GM18951 (cell line): ENCODE measurements around the gene CD151.

Experiments
- POLR2A ChIP-seq: IDR thresholded peaks from 4 replicates; pipeline ENCODE4 v1.6.1; 2011; ENCODE audit warnings: mild to moderate bottlenecking; ENCODE audit not compliant: insufficient read length, insufficient read depth; ENCODE audit errors: extremely low read depth
- in situ Hi-C: fragments of 300-500 bp; cut with MboI; formaldehyde crosslinking; loops from one replicate; pipeline ENCODE4 v1.12.0; 2022; ENCODE audit warnings: low sequenced_read_pairs, mixed read lengths, inconsistent platforms; ENCODE audit not compliant: unreplicated experiment

The CD151 gene

GRCh38 chr11:833849-834311 is 1.1 kb downstream of the CD151 start:
- no peak for TF ChIP-seq POLR2A
- in situ Hi-C loops = no loop called here

GRCh38 chr11:834371-835316 is 1.9 kb downstream of the CD151 start:
- no peak for TF ChIP-seq POLR2A
- in situ Hi-C loops = no loop called here

GRCh38 chr11:836274-836673 is 3.5 kb downstream of the CD151 start:
- in situ Hi-C loops = no loop called here
- TF ChIP-seq POLR2A = no peak

GRCh38 chr11:836700-837099 is 3.9 kb downstream of the CD151 start:
- in situ Hi-C loops = no loop called here

GRCh38 chr11:837189-837989 is 4.6 kb downstream of the CD151 start:
- TF ChIP-seq POLR2A = no peak
- in situ Hi-C loops = no loop called here

More at GRCh38 chr11:836700-837099, 3.9 kb downstream of the CD151 start:
- no peak for TF ChIP-seq POLR2A

GRCh38 chr11:837990-838307 is 5.2 kb downstream of the CD151 start:
- no peak for TF ChIP-seq POLR2A
- in situ Hi-C loops = no loop called here

- in situ Hi-C loops = no loop called here
- no peak for TF ChIP-seq POLR2A
Observed at GRCh38 chr11:838441-839279, 5.9 kb downstream of the CD151 start.

- in situ Hi-C loops = no loop called here
- TF ChIP-seq POLR2A = no peak
Observed at GRCh38 chr11:839280-839623, 6.5 kb downstream of the CD151 start.

GRCh38 chr11:839875-840617 is 7.3 kb downstream of the CD151 start:
- in situ Hi-C loops = no loop called here

GRCh38 chr11:841981-842369 is 9.2 kb downstream of the CD151 start:
- in situ Hi-C loops = no loop called here

More at GRCh38 chr11:839875-840617, 7.3 kb downstream of the CD151 start:
- TF ChIP-seq POLR2A = no peak

GRCh38 chr11:842370-843002 is 9.7 kb downstream of the CD151 start, which contains the start of the genes POLR2L and TSPAN4:
Gene POLR2L, minus strand, starts transcription at chr11:842529. Its CDS starts 21 bp downstream, at chr11:842508.
Gene TSPAN4, plus strand, starts transcription at chr11:842852. Its CDS starts 7,453 bp downstream, at chr11:850305.
- in situ Hi-C loops = no loop called here

More at GRCh38 chr11:841981-842369, 9.2 kb downstream of the CD151 start:
- no peak for TF ChIP-seq POLR2A

More at GRCh38 chr11:842370-843002, 9.7 kb downstream of the CD151 start, which contains the start of the genes POLR2L and TSPAN4:
- TF ChIP-seq POLR2A = peak; percentile 99
